GM19193 (cell line): ENCODE results near the gene SMYD4.

Source experiments
- POLR2A ChIP-seq: IDR thresholded peaks from 4 replicates; pipeline ENCODE4 v1.6.1; 2011; ENCODE audit not compliant: insufficient read depth, insufficient read length; ENCODE audit errors: extremely low read depth

Gene SMYD4

GRCh38 chr17:1730326-1731193 lies 99.1 kb downstream of the SMYD4 start:
- TF ChIP-seq POLR2A = no peak

- no peak for TF ChIP-seq POLR2A
These were observed 99.8 kb downstream of the SMYD4 start for GRCh38 chr17:1729966-1730325.
